ENCODE measurements around the gene C3orf80.
A peak's percentile ranks its signal among the peaks of the same experiment; 100 is the strongest.
"Not testable (repeated sequence)": the region's sequence is repeated elsewhere in the genome, so short reads cannot be mapped to it uniquely, and the experiment has no call there.

Gene C3orf80

GRCh38 chr3:160225176-160226025 is at the start of gene C3orf80:
C3orf80 (plus strand) TSS chr3:160225422; CDS start chr3:160225636, 214 bp downstream.
- peak; percentile 30 for DNase-seq (ENCODE audit: low read depth)
- H3K4me3 ChIP-seq (ENCODE audit: low read length), result peak within 1 kb of the TSS; percentile 55
- TF ChIP-seq CTCF (conservative IDR thresholded peaks at IDR 0.05; ENCODE audit: low read length), result no peak

DNA sequence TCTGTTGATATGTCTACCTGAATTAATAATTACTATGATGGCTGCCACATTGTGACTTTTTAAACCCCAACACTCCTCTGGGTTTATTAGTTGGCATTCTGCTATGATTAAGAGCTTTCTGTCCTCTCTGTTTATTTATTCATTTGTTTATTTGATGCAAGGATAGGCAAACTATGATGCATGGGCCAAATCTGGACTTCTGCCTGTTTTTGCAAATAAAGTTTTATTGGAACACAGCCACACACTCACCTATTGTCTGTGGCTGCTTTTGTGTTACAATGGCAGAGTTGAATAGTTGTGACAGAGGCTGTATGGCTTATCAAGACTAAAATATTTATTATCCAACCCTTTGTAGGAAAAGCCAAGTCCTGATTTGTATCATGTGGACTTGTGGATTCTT is 48.3 kb upstream of the C3orf80 start:
- no peak overlapping the region for H3K4me3 ChIP-seq (ENCODE audit: low read length)
- no peak for DNase-seq (ENCODE audit: low read depth)
- TF ChIP-seq CTCF (conservative IDR thresholded peaks at IDR 0.05; ENCODE audit: low read length), result no peak

DNA sequence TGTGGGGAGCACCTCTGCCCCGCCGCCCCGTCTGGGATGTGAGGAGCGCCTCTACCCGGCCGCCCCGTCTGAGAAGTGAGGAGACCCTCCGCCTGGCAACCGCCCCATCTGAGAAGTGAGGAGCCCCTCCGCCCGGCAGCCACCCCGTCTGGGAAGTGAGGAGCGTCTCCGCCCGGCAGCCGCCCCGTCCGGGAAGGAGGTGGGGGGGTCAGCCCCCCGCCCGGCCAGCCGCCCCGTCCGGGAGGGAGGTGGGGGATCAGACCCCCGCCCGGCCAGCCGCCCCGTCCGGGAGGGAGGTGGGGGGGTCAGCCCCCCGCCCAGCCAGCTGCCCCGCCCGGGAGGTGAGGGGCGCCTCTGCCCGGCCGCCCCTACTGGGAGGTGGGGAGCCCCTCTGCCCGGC is 46.6 kb upstream of the C3orf80 start:
- not testable (repeated sequence) for DNase-seq (ENCODE audit: low read depth)

GRCh38 chr3:160179403-160179802 is 45.8 kb upstream of the C3orf80 start:
- DNase-seq (ENCODE audit: low read depth); H3K4me3 ChIP-seq (ENCODE audit: low read length): not testable (repeated sequence)

More for the DNA sequence above, 46.6 kb upstream of the C3orf80 start:
- H3K4me3 ChIP-seq (ENCODE audit: low read length), result not testable (repeated sequence)

GRCh38 chr3:160179906-160180305 is 45.3 kb upstream of the C3orf80 start:
- no peak for DNase-seq (ENCODE audit: low read depth)
- no peak overlapping the region for H3K4me3 ChIP-seq (ENCODE audit: low read length)
- no peak for TF ChIP-seq CTCF (conservative IDR thresholded peaks at IDR 0.05; ENCODE audit: low read length)

DNA sequence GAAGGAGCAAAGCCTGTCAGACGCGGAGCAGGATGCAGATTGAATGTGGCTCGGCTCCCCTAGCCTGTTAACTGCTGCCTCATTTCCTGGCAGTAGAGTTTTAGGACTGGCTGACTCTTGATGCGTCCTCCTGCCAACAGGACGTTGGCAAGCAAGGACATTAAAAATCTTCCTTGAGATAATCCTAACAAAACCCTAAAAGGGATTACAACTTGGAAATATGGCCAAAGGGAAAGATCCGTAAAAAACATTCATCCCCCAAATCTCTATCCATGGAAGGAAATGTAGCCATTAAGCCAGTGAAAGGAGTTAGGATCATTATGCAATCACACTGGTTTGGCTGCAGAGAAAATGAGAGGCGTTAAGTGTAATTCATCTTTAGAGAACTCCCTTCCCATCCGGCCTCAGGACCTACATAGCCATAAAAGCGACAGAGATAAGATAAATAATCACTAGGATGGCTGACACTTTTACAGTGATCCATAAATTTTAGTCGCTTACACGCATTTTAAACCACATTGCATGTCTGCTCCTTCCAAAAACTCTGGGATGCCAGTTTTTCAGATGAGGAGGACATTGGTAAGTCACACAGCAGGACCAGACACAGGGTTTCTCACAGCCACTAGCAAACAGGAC is 44.5 kb upstream of the C3orf80 start:
- peak overlapping the region; percentile 24 for H3K4me3 ChIP-seq (ENCODE audit: low read length)
- peak; percentile 90 for DNase-seq (ENCODE audit: low read depth)
- no peak for TF ChIP-seq CTCF (conservative IDR thresholded peaks at IDR 0.05; ENCODE audit: low read length)

GRCh38 chr3:160183345-160184076 is 41.7 kb upstream of the C3orf80 start:
- TF ChIP-seq CTCF (conservative IDR thresholded peaks at IDR 0.05; ENCODE audit: low read length), result no peak
- H3K4me3 ChIP-seq (ENCODE audit: low read length), result no peak overlapping the region
- DNase-seq (ENCODE audit: low read depth), result no peak
